ENCODE data around the gene YIF1B.
A peak's percentile ranks its signal among the peaks of the same experiment; 100 is the strongest.

Gene YIF1B

GRCh38 chr19:38331728-38332127 is 16.0 kb upstream of the YIF1B start:
- DNase-seq (ENCODE audit: low read depth), result no peak
- TF ChIP-seq, protein P1, sequence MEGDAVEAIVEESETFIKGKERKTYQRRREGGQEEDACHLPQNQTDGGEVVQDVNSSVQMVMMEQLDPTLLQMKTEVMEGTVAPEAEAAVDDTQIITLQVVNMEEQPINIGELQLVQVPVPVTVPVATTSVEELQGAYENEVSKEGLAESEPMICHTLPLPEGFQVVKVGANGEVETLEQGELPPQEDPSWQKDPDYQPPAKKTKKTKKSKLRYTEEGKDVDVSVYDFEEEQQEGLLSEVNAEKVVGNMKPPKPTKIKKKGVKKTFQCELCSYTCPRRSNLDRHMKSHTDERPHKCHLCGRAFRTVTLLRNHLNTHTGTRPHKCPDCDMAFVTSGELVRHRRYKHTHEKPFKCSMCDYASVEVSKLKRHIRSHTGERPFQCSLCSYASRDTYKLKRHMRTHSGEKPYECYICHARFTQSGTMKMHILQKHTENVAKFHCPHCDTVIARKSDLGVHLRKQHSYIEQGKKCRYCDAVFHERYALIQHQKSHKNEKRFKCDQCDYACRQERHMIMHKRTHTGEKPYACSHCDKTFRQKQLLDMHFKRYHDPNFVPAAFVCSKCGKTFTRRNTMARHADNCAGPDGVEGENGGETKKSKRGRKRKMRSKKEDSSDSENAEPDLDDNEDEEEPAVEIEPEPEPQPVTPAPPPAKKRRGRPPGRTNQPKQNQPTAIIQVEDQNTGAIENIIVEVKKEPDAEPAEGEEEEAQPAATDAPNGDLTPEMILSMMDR (IDR thresholded peaks at IDR 0.05; ENCODE audit: low read length, missing control alignments), result no peak
- H3K4me3 ChIP-seq (replicated peaks; ENCODE audit: low read depth, low read length), result no peak overlapping the region

GRCh38 chr19:38329651-38330050 is 13.9 kb upstream of the YIF1B start:
- H3K4me3 ChIP-seq (replicated peaks; ENCODE audit: low read depth, low read length), result no peak overlapping the region
- DNase-seq (ENCODE audit: low read depth), result no peak
- TF ChIP-seq, protein P1 (IDR thresholded peaks at IDR 0.05; ENCODE audit: low read length, missing control alignments), result no peak

DNA sequence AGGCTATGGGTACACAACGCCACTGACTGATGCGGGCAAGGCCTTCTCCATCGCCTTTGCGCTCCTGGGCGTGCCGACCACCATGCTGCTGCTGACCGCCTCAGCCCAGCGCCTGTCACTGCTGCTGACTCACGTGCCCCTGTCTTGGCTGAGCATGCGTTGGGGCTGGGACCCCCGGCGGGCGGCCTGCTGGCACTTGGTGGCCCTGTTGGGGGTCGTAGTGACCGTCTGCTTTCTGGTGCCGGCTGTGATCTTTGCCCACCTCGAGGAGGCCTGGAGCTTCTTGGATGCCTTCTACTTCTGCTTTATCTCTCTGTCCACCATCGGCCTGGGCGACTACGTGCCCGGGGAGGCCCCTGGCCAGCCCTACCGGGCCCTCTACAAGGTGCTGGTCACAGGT is 10.8 kb upstream of the YIF1B start:
- DNase-seq (ENCODE audit: low read depth), result no peak
- TF ChIP-seq, protein P1 (IDR thresholded peaks at IDR 0.05; ENCODE audit: low read length, missing control alignments), result no peak
- H3K4me3 ChIP-seq (replicated peaks; ENCODE audit: low read depth, low read length), result no peak overlapping the region

DNA sequence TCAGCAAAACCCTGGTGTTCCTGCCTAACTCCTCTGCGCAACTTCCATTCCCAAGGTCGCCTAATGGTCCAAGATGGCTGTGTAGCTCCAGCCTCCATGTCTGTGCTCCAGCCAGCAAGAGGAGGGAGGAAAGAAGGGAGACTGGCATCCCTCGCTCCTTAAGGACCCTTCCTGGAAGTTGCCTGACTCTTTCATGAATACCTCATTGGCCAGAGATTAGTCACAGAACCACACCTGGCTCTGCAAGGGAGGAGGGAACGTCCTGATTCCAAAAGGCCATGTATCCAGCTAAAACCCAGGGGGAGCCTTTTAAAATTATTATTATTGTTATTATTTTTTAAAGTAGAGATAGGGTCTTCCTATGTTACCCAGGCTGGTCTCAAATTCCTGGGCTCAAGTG is 8.7 kb upstream of the YIF1B start:
- DNase-seq (ENCODE audit: low read depth), result no peak

DNA sequence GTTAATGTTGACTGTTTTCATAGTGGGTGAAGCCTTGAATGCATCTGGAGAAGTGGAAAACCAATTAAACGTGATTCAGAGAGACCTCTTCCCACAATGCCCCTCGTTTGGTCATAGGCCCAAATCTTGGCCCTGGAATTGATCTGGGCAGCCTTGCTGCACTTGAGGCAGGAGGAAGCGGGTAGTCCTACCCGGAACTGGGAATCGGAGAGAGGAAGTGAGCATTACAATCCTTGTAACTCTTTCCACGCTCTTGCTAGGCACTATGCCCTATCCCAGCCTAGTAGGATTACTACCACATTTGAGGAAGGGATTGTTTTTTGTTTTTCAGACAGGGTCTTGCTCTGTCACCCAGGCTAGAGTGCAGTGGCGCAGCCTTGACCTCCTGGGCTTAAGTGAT is 7.5 kb upstream of the YIF1B start:
- DNase-seq (ENCODE audit: low read depth), result no peak
- H3K4me3 ChIP-seq (replicated peaks; ENCODE audit: low read depth, low read length), result no peak overlapping the region
- TF ChIP-seq, protein P1 (IDR thresholded peaks at IDR 0.05; ENCODE audit: low read length, missing control alignments), result no peak

More for the DNA sequence above, 8.7 kb upstream of the YIF1B start:
- H3K4me3 ChIP-seq (replicated peaks; ENCODE audit: low read depth, low read length), result no peak overlapping the region
- TF ChIP-seq, protein P1 (IDR thresholded peaks at IDR 0.05; ENCODE audit: low read length, missing control alignments), result no peak

- H3K4me3 ChIP-seq (replicated peaks; ENCODE audit: low read depth, low read length), result peak overlapping the region; percentile 61
- peak; percentile 94 for DNase-seq (ENCODE audit: low read depth)
- TF ChIP-seq, protein P1 (IDR thresholded peaks at IDR 0.05; ENCODE audit: low read length, missing control alignments), result peak; percentile 3
Measured at GRCh38 chr19:38321646-38322196, 6.0 kb upstream of the YIF1B start.

GRCh38 chr19:38320969-38321339 is 5.2 kb upstream of the YIF1B start:
- TF ChIP-seq, protein P1 (IDR thresholded peaks at IDR 0.05; ENCODE audit: low read length, missing control alignments), result no peak
- no peak for DNase-seq (ENCODE audit: low read depth)
- H3K4me3 ChIP-seq (replicated peaks; ENCODE audit: low read depth, low read length), result peak overlapping the region; percentile 61

Data from fibroblast of pulmonary artery (primary cell).